Stimulated activated CD8-positive, alpha-beta memory T cell treated with anti-CD3 and anti-CD28 coated beads, Interleukin-4, amount 100 ng/mL, for 4 hours (primary cell): Measurements from ENCODE around the gene UFM1.
"Not testable (repeated sequence)": the region's sequence is repeated elsewhere in the genome, so short reads cannot be mapped to it uniquely, and the experiment has no call there.

Source experiments
- DNase-seq, 2 donors: peaks; one replicate each; pipeline ENCODE4 v3.0.0-alpha.2; 2020; ENCODE audit warnings: low read depth in 2 of 2, low spot score in 1 of 2

UFM1 gene

DNA sequence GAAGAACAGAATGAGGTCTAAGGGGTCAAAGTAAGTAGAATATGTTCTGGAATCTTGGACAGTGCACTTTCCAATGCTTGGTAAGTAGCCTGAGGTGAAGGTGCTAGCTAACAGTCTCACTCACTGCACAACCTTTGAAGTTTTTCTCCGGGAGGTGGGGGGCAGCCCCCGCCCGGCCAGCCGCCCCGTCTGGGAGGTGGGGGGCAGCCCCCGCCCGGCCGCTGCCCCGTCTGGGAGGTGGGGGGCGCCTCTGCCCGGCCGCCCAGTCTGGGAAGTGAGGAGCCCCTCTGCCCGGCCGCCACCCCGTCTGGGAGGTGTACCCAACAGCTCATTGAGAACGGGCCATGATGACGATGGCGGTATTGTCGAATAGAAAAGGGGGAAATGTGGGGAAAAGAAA lies 14.1 kb downstream of the UFM1 start:
- not testable (repeated sequence) for DNase-seq

DNA sequence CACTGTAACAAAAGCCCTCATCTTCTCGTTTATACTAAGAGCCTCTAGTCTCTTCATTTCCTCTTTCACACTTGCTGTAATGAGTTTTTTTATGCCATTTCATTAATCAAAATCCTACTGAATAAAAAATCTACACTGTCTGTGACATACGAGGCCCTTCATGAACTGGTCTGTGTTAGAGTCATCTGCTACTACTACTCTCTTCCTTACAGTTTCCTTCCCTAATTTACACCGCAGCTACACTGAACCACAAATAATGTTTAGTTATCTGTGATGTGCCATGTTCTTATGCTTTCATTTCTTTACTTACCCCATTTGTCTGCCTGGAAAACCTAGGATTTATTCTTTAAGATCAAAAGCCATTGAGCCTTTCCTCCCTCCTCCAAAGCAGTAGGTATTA lies 16.0 kb downstream of the UFM1 start:
- DNase-seq = no peak

DNA sequence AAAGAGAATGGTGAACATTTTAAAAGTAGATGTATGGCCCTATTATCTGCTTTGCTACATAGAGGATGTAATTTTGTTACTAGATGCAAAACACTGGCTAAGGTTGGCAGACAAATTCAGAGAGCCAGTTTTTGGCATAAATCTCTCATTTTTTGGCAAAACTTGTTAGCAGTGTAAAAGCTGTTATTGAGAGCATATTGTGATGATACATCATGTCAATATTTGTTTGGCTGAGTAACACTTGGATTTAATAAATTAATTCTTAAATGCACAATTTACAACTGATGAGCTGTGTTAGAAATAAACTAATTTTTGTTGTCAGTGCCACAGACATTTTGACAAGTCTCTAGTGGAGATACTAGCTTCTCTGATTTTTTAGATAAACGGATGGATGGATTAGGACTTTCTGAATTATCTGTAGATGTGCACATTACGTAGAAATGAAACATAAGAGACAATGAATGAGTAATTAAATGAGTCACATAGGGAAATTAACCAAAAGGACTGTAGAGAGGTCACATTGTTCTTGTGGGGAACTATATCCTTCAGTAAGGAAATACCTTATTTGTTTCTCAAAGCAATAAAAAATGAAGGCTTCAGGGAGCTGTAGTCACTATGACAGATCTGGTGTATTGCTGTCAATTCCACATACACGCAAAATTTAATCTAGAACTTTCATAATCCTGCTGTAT lies 17.4 kb downstream of the UFM1 start:
- no peak for DNase-seq

DNA sequence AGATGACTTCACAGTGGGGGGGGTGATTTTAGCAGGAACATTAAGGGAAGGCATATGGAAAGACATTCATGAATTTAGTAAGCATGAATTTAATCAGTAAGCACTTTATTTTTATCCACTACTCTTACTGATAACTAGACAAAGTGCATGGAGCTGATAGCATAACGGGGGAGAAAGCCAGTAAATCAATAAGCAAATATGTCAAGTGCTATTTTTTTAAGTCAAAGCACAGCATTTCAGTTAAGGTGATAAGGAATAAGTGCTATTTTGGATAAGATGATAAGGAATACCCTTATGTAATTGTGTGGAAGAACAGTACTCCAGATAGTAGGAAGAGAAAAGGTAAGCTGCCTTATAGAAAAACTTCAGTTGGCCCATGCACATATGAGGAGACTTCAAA lies 19.4 kb downstream of the UFM1 start:
- no peak for DNase-seq

DNA sequence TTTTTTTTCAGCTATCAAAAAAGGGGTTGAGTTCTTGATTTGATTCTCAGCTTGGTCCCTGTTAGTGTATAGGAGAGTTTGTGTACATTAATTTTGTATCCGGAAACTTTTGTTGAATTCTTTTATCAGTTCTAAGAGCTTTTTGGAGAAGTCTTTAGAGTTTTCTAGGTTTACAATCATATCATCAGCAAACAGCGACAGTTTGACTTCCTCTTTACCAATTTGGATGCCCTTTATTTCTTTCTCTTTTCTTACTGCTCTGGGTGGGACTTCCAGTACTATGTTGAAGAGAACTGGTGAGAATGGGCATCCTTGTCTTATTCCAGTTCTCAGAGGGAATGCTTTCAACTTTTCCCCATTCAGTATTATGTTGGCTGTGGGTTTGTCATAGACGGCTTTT lies 20.4 kb downstream of the UFM1 start:
- not testable (repeated sequence) for DNase-seq

DNA sequence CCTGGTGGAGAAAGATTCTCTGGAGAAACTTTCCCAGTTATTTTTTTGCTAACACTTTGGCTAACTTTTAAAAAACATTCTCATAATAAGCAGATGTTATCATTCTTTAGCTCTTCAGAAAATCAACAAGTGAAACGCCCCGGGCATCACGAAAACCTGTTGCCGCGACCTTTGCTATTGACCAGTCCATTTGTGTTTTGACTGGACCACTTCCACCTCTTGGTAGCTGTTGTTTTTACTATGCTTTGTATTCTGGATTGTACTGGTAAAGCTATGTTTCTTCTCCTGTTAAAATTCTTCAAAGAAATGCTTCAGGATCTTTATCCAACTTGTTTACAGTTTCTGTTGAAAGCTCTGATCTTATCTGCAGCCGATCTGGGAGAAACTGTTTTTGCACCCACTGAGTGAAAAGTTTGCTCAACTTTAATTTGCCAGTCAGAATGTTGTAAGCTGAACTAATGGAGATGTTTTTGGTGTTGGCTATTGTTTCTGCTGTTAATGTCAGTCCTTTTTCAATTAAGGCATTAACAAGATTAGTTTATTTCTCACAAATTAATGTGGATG lies 23.3 kb downstream of the UFM1 start:
- no peak for DNase-seq

DNA sequence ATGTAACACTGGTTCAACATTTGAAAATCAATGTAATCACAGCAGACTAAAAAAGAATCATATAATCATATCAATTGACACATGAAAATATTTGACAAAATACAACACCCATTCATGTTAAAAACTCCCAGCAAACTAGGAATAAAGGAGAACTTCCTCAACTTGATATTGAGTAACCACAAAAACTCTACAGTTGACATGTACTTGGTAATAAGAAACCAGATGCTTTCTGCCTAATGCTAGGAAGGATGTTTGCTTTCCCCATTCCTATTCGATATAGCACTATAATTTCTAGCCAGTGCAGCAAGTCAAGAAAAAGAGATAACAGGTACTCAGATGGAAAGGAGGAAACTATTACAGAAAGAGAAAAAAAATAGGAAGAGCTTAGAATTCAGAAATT lies 26.9 kb downstream of the UFM1 start:
- no peak for DNase-seq

DNA sequence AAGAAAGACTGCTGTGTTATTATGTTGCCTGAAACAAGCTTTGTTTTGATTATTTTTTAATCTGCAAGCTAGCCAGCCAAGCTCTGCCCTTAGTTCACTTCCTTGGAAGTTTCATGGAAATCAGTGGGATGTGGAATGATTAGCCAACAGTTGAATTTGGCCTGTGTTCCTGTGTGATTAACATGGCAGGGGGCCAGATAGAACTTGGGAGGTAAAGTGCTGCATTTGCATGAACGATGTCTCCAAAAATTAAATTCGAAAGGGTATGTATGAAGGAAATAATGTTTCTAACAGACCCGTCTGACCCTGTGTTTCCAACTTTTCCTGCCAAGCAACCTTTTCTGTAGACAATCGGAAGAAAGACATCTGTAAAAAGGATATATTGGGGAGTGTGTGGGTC lies 32.2 kb downstream of the UFM1 start:
- DNase-seq = no peak

DNA sequence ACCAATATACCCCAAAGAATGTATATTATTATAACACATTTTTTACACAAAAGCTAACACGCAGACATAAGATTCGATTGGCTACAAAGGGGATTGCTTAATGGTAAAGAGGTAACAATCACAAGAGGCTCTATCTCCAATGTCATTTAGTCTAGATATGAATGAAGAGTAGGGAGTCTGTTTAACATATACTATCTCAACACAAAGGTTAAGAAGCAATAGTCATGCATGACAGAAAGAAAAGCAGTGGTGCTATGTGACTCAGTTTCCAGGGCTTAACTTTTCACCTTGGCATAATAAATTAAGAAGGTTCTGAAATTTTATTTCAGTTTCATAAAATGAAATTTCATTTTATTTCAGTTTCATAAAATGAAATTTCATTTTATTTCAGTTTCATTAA lies 33.3 kb downstream of the UFM1 start:
- no peak for DNase-seq

DNA sequence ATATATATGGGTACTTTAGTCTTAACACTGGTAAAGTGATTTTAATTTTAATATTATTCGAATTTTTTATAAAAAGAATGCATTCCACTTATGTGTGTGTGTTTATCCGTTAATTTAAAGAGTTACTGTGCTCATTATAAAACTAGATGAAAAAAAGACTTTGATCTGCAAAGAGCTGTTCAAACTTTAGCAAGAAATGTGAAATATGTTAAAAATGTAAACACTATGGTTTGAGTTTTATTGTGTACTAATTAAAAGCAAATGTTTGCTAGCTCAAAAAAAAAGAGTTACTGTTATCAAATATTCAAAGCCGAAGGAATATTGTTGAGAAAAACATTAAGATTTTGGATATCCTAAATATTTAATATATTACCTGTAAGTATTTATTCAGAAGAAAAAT lies 34.5 kb downstream of the UFM1 start:
- DNase-seq = no peak

DNA sequence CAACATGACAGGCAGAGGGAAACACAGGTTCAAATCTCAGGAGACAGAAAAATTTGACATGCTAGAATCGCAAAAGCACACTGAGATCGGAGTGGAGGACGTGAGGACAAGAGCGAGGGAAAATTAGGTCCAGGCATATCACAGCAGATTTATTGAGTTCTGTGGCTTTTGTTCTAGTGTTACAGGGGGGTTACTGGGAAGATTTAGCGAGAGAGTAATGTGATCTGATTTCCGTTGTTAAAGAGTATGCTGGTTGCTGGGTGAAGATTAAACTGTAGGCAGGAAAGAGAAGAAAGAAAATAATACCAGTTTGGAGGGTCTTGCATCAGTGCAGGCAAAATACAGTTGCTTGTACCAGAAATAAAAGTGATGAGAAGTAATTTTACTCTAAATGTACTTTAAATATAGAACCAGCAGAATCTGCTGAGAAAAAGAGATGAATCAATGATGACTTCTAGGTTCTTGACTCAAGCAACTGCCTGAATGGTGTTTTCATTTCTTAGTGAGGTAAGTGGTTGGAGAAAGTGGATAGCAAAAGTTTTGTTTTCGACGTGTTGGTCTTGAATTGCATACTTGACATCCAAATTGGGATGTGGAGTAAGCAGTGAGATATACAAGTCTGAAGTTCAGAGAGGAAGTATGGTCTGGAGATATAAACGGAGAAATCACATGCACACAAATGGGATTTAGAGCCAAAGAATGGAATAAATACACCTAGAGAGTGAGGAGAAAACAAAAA lies 35.7 kb downstream of the UFM1 start:
- no peak for DNase-seq

DNA sequence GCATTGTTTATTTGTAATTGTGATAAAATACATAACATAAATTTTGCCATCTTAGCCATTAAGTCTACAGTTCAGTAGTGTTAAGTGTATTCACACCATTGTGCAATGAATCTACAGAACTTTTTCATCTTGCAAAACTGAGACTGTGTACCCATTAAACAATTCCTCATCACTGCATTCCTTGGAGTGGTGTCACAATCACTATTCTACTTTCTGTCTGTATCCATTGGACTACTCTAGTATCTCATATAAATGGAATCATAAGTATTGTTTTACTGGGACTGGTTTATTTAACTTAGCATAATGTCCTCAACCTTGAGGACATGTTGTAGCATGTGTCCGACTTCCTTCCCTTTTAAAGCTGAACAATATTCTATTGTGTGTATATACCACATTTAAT lies 36.8 kb downstream of the UFM1 start:
- no peak for DNase-seq

DNA sequence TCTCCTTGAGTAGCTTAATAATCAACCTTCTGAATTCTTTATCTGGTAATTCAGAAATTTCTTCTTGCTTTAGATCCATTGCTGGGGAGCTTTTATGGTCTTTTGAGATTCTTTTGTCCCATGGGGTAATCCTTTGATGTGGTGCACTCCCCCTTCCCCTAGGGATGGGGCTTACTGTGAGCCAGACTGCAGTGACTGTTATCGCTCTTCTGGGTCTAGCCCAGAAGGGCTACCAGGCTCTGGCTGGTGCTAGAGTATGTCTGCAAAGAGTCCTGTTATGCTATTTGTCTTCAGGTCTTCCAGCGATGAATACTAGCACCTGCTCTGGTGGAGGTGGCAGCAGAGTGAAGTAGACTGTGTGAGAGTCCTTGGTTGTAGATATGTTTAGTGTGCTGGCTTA lies 41.7 kb downstream of the UFM1 start:
- no peak for DNase-seq

DNA sequence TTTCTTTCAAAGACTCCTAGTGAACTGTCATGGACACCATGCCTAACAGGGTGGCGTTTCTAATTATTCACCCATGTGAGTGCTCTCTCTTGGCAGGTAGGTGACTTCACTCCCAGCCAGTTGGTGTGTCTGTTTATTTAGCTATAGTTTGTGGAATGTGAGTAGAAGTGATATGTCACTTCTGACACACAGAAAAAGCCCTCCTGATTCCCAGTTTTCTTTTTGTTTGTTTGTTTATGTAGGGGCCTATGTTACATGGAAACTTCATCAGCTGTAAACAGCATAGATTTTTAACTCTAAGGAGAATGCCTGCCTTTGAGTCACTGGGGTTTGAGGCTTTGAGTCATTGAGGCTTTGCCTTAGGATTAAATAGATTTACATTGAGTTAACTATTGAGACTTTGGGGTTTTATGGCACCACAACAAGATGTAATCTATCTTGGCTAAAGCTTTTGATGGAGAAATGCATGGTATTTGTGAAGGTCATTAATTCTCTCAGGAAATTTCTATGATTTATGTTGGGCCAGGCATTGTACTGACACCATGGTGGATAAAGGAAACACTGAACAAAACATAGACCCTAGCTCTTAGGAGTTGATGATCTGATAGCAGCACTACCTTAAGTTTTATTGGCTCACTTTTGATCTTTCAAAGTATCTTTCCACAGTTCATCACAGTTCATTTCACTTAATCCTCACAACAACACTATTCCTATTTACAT lies 45.3 kb downstream of the UFM1 start:
- no peak for DNase-seq

DNA sequence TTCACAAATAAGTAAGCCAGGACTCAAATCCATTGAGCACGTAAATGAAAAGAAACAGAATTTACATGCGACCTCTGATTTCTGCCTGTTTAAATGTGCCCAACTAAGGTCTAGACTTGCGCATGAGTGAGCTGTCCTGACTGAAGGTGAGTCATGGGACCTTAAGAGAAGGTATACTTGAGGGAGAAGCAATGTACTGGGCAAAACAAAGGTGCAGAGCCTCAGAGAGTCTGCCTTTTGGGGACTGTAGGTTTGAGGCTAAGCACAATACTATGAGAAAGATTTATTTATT lies 45.8 kb downstream of the UFM1 start:
- no peak for DNase-seq

DNA sequence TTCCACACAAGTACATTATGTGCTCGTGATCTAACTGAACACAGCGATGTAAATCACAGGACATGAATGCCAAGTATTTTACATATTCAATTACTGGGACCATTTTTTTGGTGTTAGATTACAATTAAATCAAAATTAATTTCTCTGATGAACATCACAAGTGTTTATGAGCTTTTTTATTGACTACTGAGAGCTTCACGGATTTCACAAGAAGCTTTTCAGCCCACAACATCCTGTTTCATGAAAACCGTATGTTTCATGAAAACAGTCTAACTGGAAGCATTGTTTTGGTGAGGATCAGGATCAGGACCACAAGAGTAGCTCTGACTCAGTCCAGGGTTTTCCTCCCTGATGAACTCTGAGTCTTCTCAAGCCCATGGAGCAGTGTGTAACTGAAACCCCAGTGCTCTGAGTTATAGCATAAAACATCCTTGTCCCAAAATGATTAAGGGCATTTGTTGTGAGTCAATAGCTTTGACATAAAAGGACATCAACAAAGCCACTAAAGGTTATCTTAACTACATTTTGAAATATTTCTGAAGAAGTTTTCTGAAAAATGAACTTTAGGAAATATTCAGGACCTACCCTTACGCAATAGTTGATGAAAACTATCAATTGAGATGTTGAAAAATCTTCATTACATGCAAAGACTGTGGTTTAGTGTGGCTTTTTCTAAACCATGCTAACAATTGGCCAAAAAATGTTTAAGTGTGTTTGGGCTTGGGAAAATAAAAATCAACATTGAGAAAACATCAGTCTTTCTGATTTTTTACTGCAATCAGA lies 49.3 kb downstream of the UFM1 start:
- no peak for DNase-seq

DNA sequence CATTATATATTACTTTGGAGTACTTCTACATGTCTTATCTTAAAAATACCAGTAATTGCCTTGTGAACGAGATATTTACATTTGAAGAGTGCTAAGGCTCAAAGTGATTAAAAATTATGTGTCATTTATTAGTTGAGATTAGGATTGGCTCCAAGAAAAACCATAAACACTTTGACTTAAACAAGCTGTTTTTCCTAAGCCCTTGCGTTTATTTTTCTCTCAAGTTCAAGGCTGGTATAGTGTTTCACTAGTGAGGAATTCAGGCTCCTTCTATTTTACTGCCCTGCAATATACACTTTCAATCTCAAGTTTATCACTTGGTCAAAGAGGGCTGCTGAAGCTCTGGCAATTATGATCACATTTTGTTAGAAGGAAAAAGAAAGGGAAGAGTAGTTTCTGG lies 49.9 kb downstream of the UFM1 start:
- no peak for DNase-seq

DNA sequence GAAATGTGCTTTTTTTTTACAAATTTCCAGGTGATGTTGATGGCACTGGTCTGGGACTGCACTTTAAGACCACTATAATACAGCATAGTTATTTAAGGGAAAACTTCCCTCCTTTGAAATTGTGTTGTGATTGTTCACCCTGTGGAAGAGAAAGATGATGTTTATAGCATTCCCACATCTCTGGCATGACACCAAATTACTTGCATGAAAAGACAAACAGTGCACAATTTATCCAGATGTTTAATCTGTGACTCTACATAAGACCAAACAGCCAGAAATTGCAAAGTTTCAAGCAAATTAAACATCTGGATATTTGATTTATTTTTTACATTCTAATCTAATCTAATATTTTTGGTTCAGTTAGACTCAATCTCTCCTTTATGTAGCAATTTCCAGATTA lies 51.6 kb downstream of the UFM1 start:
- DNase-seq = no peak

DNA sequence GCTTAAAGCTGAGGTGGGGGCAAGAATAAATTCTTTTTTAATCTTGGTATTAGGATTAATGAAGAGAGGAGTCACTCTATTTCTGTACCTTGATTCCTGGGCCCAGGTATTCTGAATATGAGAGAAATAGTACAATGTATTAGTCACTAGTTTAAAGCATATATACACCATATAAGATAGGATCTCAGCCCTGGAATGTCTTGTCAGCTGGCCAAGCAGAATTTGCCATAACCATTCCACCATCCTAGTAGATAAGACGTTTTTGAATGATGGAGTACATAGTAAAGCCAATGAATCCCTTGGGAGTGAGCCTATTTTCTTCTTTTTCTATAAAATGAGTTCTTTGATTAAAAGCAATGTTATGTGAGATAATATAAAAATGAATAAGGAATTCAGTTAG lies 55.6 kb downstream of the UFM1 start:
- no peak for DNase-seq

DNA sequence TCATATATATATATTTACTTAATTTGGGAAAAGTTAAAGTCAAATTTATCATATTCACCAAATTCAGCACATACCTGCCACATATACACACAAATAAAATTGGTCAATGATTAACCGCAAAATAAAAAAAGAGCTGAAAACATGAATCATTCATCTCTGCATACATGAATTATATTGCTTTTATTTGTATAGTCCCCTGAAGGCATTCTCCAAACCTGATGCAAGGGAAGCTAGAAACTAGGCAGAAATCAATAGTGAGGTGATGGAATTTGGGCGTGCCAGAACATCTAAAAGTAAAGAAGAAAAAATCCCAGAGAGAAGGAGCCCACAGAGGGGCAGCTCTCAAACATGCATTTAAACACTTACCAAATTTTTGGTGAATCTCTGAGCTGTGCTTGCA lies 60.1 kb downstream of the UFM1 start:
- no peak for DNase-seq

DNA sequence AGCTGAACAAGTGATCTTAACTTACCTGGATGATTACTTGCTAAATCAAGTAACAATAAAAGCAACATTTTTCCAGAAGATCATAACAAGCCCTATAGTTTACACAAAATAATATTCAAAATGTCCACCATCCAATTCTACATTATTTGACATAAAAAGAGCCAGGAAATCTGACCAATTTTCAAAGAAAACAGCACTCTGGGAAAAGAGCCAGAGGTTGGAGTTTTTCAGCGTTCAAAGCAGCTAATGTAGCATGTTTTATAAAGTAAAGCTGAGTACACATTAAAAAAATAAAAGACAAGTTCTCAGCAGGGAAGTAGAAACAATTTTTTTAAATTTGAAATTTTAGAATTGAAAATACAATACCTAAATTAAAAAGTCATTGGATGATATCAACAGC lies 62.6 kb downstream of the UFM1 start:
- no peak for DNase-seq
